PFSK-1 (cell line): ENCODE results near the gene VIP.

Experiments
- POLR2AphosphoS5 ChIP-seq: IDR thresholded peaks from 2 replicates; pipeline ENCODE4 v1.6.1; 2012; ENCODE audit warnings: low read depth, mild to moderate bottlenecking, control low read depth, low read length, moderate library complexity
- REST ChIP-seq, 2 experiments: IDR thresholded peaks; 2 replicates each; pipeline versions ENCODE4 v1.6.1 to v1.8.0; 2011 to 2012; ENCODE audit warnings: low read depth in 2 of 2, low read length in 2 of 2, control low read depth in 1 of 2, inconsistent platforms in 1 of 2, mild to moderate bottlenecking in 1 of 2, moderate library complexity in 1 of 2; ENCODE audit not compliant: insufficient read depth in 1 of 2
- TAF1 ChIP-seq: IDR thresholded peaks from 2 replicates; pipeline ENCODE4 v1.6.1; 2012; ENCODE audit warnings: low read length, control low read depth, borderline replicate concordance; ENCODE audit not compliant: insufficient read depth

DNA sequence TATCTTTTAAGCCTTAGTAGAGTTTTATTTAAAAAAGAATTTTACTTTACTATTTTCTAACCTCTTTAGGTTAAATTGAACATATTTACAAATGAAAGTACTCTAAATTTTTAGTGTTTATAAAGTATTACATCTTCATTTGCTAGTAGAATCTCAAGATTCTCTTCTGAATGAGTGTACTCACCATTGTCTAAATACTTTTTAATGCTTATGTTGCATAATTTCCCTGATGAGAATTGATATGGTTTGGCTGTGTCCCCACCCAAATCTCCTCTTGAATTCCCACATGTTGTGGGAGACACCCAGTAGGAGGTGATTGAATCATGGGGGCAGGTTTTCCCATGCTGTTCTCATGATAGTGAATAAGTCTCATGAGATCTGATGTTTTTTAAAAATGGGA is 53.6 kb downstream of the VIP start:
- TF ChIP-seq POLR2AphosphoS5 (no peak), TAF1 (no peak), REST (IDR thresholded peaks at IDR 0.05; ENCODE audit: insufficient read depth in 1 of 2, low read depth in 2 of 2, low read length in 2 of 2) (no peak)
